Occipital lobe (tissue), 2 donors: Measurements from ENCODE around the gene SYNGR4. TPM values are rescaled to one million over a fixed set of nuclear protein-coding genes. Genes with fewer than 3 reads are reported as not detected.

Experiments used
- DNase-seq: peaks from one replicate; lab custom pipeline; 2025; lab: John Stamatoyannopoulos, UW
- total RNA-seq: library from RNA; depleted of rRNA; stranded (reverse); fragments of >200 nt; gene quantifications from one replicate; pipeline ENCODE4 v1.2.3, GENCODE V29; 2014

The SYNGR4 gene
- total RNA-seq, 1 donor from 2014 or later = not detected

- DNase-seq = no peak
Measured at GRCh38 chr19:48396016-48396823, 32.1 kb downstream of the SYNGR4 start.

- DNase-seq = no peak
Measured at GRCh38 chr19:48396824-48397176, 32.6 kb downstream of the SYNGR4 start.

GRCh38 chr19:48397263-48398101, 33.3 kb downstream of the SYNGR4 start:
- no peak for DNase-seq

GRCh38 chr19:48398102-48398374, 33.9 kb downstream of the SYNGR4 start:
- DNase-seq = no peak

- DNase-seq = peak; percentile 37
Measured at GRCh38 chr19:48398375-48399235, 34.4 kb downstream of the SYNGR4 start.

GRCh38 chr19:48400018-48400742, 36.0 kb downstream of the SYNGR4 start:
- no peak for DNase-seq

GRCh38 chr19:48401287-48401686, 37.1 kb downstream of the SYNGR4 start:
- no peak for DNase-seq

- DNase-seq = peak; percentile 39
Measured at GRCh38 chr19:48403606-48404005, 39.4 kb downstream of the SYNGR4 start.

- no peak for DNase-seq
Measured at GRCh38 chr19:48405010-48405659, 41.0 kb downstream of the SYNGR4 start.

GRCh38 chr19:48405850-48406249, 41.7 kb downstream of the SYNGR4 start:
- DNase-seq = no peak

GRCh38 chr19:48413879-48414587, 49.9 kb downstream of the SYNGR4 start:
- DNase-seq = no peak

GRCh38 chr19:48415395-48415794, 51.2 kb downstream of the SYNGR4 start:
- peak; percentile 13 for DNase-seq

- DNase-seq = no peak
Measured at GRCh38 chr19:48415806-48416221, 51.6 kb downstream of the SYNGR4 start.

GRCh38 chr19:48417421-48417820, 53.3 kb downstream of the SYNGR4 start:
- DNase-seq = no peak

GRCh38 chr19:48418317-48419064, 54.3 kb downstream of the SYNGR4 start:
- DNase-seq = no peak

GRCh38 chr19:48419158-48419920, 55.2 kb downstream of the SYNGR4 start:
- DNase-seq = peak; percentile 12

GRCh38 chr19:48421548-48421947, 57.4 kb downstream of the SYNGR4 start:
- no peak for DNase-seq

GRCh38 chr19:48424694-48425219, 60.6 kb downstream of the SYNGR4 start:
- no peak for DNase-seq
